ENCODE measurements around the gene CHN1.

Gene CHN1

GRCh38 chr2:174787487-174788205, 217.5 kb downstream of the CHN1 start:
- TF ChIP-seq ZFX (IDR thresholded peaks at IDR 0.05; ENCODE audit: borderline replicate concordance), result no peak
- TF ChIP-seq CTCF (IDR thresholded peaks at IDR 0.05), result no peak
- no peak overlapping the region for H3K27ac ChIP-seq

- H3K27ac ChIP-seq, result no peak overlapping the region
- TF ChIP-seq CTCF (IDR thresholded peaks at IDR 0.05) (no peak), ZFX (IDR thresholded peaks at IDR 0.05; ENCODE audit: borderline replicate concordance) (no peak)
Measured at GRCh38 chr2:174786066-174786725, 219.0 kb downstream of the CHN1 start.

- TF ChIP-seq ZFX (IDR thresholded peaks at IDR 0.05; ENCODE audit: borderline replicate concordance), result no peak
- TF ChIP-seq CTCF (IDR thresholded peaks at IDR 0.05), result no peak
- no peak overlapping the region for H3K27ac ChIP-seq
Measured at GRCh38 chr2:174785481-174785880, 219.7 kb downstream of the CHN1 start.

GRCh38 chr2:174784909-174785308, 220.3 kb downstream of the CHN1 start:
- TF ChIP-seq CTCF (IDR thresholded peaks at IDR 0.05) (no peak), ZFX (IDR thresholded peaks at IDR 0.05; ENCODE audit: borderline replicate concordance) (no peak)
- H3K27ac ChIP-seq, result no peak overlapping the region

GRCh38 chr2:174784316-174784715, 220.9 kb downstream of the CHN1 start:
- no peak for TF ChIP-seq CTCF (IDR thresholded peaks at IDR 0.05)
- no peak for TF ChIP-seq ZFX (IDR thresholded peaks at IDR 0.05; ENCODE audit: borderline replicate concordance)

GRCh38 chr2:174781996-174782395, 223.2 kb downstream of the CHN1 start:
- H3K27ac ChIP-seq, result no peak overlapping the region
- TF ChIP-seq ZFX (IDR thresholded peaks at IDR 0.05; ENCODE audit: borderline replicate concordance) (no peak), CTCF (IDR thresholded peaks at IDR 0.05) (no peak)

More at GRCh38 chr2:174784316-174784715, 220.9 kb downstream of the CHN1 start:
- no peak overlapping the region for H3K27ac ChIP-seq

- no peak overlapping the region for H3K27ac ChIP-seq
- TF ChIP-seq CTCF (IDR thresholded peaks at IDR 0.05) (no peak), ZFX (IDR thresholded peaks at IDR 0.05; ENCODE audit: borderline replicate concordance) (no peak)
Measured at GRCh38 chr2:174781298-174781697, 223.9 kb downstream of the CHN1 start.

Measured in 22Rv1 (cell line).